Measurements from ENCODE around the gene PRXL2A.
"Not testable (repeated sequence)": the region's sequence is repeated elsewhere in the genome, so short reads cannot be mapped to it uniquely, and the experiment has no call there.

Gene PRXL2A, protein sequence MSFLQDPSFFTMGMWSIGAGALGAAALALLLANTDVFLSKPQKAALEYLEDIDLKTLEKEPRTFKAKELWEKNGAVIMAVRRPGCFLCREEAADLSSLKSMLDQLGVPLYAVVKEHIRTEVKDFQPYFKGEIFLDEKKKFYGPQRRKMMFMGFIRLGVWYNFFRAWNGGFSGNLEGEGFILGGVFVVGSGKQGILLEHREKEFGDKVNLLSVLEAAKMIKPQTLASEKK

GRCh38 chr10:80408242-80409101, at the start of gene PRXL2A:
PRXL2A (plus strand) TSS chr10:80408551; CDS start chr10:80420468, 11,917 bp downstream.
- no peak for DNase-seq

- DNase-seq = not testable (repeated sequence)
These were observed 49.4 kb upstream of the PRXL2A start for GRCh38 chr10:80358925-80359324.

DNA sequence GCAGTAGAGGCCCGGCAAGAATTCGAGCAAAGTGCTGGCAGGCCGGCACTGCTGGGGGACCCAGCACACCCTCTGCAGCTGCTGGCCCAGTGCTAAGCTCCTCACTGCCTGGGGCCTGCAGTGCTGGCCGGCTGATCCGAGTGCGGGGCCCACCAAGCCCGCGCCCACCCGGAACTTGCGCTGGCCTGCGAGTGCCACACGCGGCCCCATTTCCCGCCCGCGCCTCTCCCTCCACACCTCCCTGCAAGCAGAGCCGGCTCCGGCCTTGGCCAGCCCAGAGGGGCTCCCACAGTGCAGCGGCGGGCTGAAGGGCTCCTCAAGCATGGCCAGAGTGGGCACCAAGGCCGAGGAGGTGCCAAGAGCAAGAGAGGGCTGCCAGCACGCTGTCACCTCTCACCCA, 48.7 kb upstream of the PRXL2A start:
- DNase-seq = no peak

GRCh38 chr10:80365510-80365909, 42.8 kb upstream of the PRXL2A start:
- no peak for DNase-seq

DNA sequence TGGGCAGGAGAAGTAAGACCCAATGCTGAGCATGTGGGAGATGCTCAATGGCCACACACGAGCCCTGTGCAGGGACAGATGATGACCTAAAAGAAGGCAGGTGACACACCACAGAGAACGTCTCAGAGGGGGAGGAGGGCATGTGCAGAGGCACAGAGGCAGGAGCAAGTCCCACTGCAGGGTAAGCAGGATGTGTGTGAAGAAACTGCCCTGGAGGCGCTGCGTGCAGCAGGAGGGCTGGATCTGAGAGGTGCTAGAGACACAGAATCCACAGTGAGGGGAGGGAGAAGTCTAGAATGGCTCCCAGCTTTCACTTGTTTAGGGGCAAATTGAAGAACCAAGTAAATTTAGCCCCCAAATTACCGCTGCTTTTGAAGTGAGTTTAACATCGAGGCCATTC, 36.9 kb upstream of the PRXL2A start:
- no peak for DNase-seq

GRCh38 chr10:80372675-80373074, 35.7 kb upstream of the PRXL2A start:
- no peak for DNase-seq

DNA sequence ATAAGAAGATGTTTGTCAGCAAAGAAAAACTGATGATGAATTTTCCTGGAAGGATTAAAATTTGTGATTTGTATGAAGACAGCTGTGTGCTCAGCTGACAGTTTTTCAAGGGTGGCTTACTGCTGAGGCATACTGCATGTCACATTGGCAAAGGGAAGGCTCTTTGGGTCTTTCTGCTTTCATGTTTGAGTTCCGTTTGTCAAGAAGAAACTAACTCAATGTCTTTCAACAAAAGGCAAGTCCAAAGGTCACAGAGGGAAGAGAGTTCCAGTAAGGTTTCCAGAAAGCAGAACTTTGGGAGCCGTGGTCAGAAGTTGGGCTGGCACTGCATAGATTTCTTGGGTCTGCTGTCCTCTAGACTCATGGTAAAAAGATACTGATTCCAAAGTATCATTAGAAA, 34.8 kb upstream of the PRXL2A start:
- DNase-seq = no peak

DNA sequence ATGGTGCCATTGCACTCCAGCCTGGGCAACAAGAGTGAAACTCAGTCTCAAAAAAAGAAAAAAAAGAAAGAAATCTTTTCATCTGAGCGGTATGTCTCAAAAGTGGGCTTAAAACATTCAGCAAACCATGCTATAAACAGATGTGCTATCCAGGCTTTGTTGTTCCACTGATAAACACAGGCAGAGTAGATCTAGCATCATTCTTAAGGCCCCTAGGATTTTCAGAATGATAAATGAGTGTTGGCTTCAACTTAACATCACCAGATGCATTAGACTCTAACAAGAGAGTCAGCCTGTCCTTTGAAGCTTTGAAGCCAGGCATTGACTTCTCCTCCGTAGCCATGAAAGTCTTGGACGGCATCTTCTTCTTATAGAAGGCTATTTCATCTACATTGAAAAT, 28.6 kb upstream of the PRXL2A start:
- DNase-seq = no peak

DNA sequence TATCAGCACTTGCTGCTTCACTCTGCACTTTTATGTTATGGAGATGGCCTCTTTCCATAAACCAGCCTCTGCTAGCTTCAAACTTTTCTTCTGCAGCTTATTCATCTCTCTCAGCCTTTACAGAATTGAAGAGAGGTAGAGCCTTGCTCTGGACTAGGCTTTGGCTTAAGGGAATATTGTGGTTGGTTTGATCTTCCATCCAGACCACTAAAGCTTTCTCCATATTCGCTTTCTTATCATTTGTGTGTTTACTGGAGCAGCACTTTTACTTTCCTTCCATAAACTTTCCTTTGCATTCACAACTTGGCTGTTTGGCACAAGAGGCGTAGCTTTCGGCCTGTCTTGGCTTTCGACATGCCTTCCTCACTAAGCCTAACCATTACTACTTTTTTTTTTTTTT, 28.2 kb upstream of the PRXL2A start:
- no peak for DNase-seq

DNA sequence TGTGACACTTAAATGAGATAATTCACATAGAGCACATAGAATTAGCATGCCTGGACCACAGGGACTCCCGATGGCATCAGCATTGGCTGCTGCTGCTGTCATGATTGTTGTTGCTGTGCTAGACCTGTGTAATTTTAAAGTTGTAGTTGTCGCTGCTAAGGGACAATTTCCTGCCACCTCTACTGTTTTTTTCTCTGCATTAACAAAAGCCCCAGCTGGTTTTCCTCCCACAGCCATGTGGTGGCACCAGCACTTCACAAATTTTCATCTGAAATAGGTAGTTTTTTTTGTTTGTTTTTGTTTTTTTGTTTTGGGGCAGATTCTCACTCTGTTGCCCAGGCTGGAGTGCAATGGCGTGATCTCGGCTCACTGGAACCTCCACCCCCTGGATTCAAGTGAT, 25.4 kb upstream of the PRXL2A start:
- no peak for DNase-seq

DNA sequence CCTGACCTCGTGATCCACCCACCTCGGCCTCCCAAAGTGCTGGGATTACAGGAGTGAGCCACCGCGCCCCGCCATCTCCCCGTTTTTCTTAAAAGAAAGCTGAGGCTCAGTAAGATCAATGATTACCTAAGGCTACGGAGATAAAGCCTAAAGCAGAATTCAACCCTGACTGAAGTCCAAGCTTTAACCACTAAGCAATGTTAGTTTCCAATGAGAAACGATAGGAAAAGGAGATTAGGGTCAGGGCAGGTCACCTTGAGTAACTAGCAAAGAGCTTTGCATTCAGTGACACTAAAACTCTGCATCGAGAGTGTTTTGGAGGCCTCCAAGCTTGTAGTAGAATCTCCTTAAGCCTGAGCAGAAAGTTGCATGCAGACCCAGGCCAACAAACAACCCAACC, 17.6 kb upstream of the PRXL2A start:
- DNase-seq = no peak

DNA sequence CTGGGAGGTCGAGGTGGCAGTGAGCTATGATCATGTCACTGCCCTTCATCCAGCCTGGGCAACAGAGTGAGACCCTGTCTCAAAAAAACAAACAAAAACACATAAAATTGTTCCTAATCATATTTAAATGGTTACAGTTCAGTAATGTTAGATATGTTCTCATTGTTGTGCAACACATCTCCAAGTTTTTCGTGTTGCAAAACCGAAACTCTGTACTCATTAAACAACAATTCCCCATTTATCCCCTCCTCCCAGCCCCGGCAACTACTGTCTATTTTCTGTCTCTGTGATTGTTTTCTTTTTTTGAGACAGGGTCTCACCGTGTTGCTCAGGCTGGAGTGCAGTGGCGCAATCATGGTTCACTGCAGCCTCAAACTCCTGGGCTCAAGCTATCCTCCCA, 16.1 kb upstream of the PRXL2A start:
- no peak for DNase-seq

- no peak for DNase-seq
These were observed 13.9 kb upstream of the PRXL2A start for GRCh38 chr10:80394358-80394916.

- no peak for DNase-seq
These were observed 11.3 kb upstream of the PRXL2A start for GRCh38 chr10:80397014-80397413.

DNA sequence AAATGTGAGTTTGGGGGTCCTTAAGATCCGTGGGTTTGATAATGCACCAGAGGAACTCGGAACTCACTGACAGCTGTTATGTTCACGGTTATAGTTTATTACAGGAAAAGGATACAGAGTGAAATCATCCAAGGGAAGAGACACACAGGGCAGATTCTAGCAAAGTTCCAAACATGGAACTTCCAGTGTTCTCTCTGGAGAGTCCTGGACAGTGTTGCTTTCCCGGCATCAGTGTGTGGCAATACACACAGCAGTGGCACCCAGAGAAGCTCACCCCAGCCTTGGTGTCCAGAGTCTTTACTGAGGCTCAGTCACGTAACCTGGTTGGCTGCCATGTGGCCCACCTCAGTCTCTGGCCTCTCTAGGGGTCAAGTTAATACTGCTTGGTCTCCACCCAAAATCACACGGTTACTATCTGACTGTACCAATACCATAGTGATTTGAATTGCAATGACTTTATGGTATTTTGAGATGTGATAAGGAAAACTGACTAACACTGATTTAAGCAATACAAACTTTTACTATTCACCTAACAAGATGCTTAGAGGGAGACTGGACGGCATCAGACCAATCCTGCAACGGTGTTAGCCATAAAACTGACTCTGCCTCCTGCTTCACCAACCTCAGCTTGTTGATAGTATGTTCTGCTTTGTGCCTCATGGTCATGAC, 8.1 kb upstream of the PRXL2A start:
- DNase-seq = no peak

GRCh38 chr10:80405035-80405434, 3.3 kb upstream of the PRXL2A start:
- DNase-seq = no peak

- DNase-seq = no peak
These were observed 2.7 kb upstream of the PRXL2A start for GRCh38 chr10:80405626-80406025.

DNA sequence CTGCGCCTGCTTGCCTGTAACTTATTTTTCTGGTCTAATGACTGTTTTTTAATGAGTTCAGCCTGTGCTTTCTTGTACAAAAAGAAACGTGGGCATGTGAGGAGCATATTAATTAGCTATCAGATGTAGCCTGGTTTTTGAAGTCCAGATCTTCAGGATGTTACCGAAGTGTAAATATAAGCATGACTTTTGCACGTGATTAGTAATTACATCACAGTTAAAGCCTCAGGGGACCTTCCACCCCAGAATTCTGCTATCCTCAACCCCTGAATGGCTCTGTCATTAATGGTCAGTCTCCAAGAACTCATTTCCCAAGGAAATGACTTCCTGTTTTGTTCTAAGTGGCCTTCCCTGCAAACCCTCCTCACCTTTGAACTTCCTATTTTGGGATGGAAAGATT, 2.1 kb upstream of the PRXL2A start:
- no peak for DNase-seq

- no peak for DNase-seq
These were observed 524 bp upstream of the PRXL2A start for GRCh38 chr10:80407812-80408241.

GRCh38 chr10:80409121-80409520, 770 bp downstream of the PRXL2A start:
- DNase-seq = no peak

DNA sequence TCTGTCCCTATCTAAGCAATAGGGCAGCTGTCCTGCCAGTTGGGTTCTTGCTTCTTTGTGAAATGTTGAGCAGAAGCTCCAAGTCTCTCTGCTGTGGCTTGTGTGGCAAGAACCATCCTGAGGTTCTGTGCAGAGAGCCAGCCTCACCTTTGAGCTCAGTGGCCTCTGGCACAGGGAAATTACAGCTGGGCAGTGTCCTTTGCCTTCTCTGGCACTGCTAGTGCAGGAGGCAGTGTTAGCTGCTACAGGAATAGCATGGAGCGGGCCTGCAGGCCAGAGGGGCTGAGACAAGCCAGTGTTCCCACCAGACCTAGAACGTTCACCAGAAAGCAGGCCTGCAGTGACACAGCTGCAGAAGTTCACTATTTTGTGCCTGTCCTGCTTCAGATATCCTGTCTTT, 1.8 kb downstream of the PRXL2A start:
- no peak for DNase-seq

- DNase-seq = no peak
These were observed 2.3 kb downstream of the PRXL2A start for GRCh38 chr10:80410578-80411145.

- DNase-seq = no peak
These were observed 2.9 kb downstream of the PRXL2A start for GRCh38 chr10:80411267-80411668.
